SK-N-SH (cell line): ENCODE measurements around the gene NAE1. TPM values are rescaled to one million over a fixed set of nuclear protein-coding genes. Genes with fewer than 3 reads are reported as not detected.

Source experiments
- CTCF ChIA-PET: fragments of 300-600, 350-600 bp; formaldehyde crosslinking; extraction: SDS; loops from one replicate; lab custom pipeline; 2021; lab: Yijun Ruan, JAX
- POLR2A ChIA-PET: fragments of 350-600 bp; sonication (Branson Sonifier 250); formaldehyde crosslinking; extraction: SDS; loops from one replicate; lab custom pipeline; 2020; ENCODE audit warnings: antibody characterized with exemption, inconsistent platforms; lab: Yijun Ruan, JAX
- DNase-seq: peaks from one replicate; pipeline ENCODE4 v3.0.0; 2012
- H2AFZ ChIP-seq: fragments of 200-600 bp; sonication (generic); 2 replicates; pipeline ENCODE4 v1.8.1; 2016; ENCODE audit warnings: antibody characterized with exemption, mild to moderate bottlenecking, low read depth
- H3F3A ChIP-seq: fragments of 200-600 bp; sonication (generic); replicated peaks from 2 replicates; pipeline ENCODE3; 2016; ENCODE audit warnings: antibody characterized with exemption, mild to moderate bottlenecking; ENCODE audit not compliant: insufficient read depth
- H3K27ac ChIP-seq, 2 experiments: fragments of 200-500 bp in 1 of 2; fragments of 200-600 bp in 1 of 2; sonication (Bioruptor generic) in 1 of 2; sonication (generic), shearing (Covaris generic) in 1 of 2; 2 replicates each; pipeline versions ENCODE4 v1.5.1 to v1.6.1; 2014 to 2016; ENCODE audit warnings: low read depth in 2 of 2, inconsistent platforms in 1 of 2, low read length in 1 of 2, mild to moderate bottlenecking in 1 of 2, mixed read lengths in 1 of 2
- H3K27me3 ChIP-seq: fragments of 200-600 bp; sonication (generic), shearing (Covaris generic); 2 replicates; pipeline ENCODE4 v1.6.1; 2016; ENCODE audit warnings: mixed run types; ENCODE audit not compliant: insufficient read depth
- H3K36me3 ChIP-seq, 2 experiments: fragments of 200-500 bp in 1 of 2; fragments of 200-600 bp in 1 of 2; sonication (Bioruptor generic) in 1 of 2; sonication (generic) in 1 of 2; replicated peaks in 1 of 2; 2 replicates each; pipeline versions ENCODE3 to v1.5.1; 2014 to 2016; ENCODE audit warnings: low read length in 1 of 2, mild to moderate bottlenecking in 1 of 2; ENCODE audit not compliant: insufficient read depth in 2 of 2, control insufficient read depth in 1 of 2
- H3K4me1 ChIP-seq, 2 experiments: fragments of 200-500 bp in 1 of 2; fragments of 200-600 bp in 1 of 2; sonication (Bioruptor generic) in 1 of 2; sonication (generic), shearing (Covaris generic) in 1 of 2; 2 replicates each; pipeline versions ENCODE4 v1.5.1 to v1.6.1; 2014 to 2016; ENCODE audit warnings: low read depth in 1 of 2, low read length in 1 of 2, mixed run types in 1 of 2; ENCODE audit not compliant: insufficient read depth in 2 of 2, control insufficient read depth in 1 of 2
- H3K4me2 ChIP-seq: fragments of 200-600 bp; sonication (generic), shearing (Covaris generic); 2 replicates; pipeline ENCODE4 v1.6.1; 2017; ENCODE audit warnings: mixed run types
- H3K4me3 ChIP-seq, 2 experiments: fragments of 200-500 bp in 1 of 2; fragments of 200-600 bp in 1 of 2; sonication (Bioruptor generic) in 1 of 2; sonication (generic), shearing (Covaris generic) in 1 of 2; 2 replicates each; pipeline versions ENCODE4 v1.5.1 to v1.8.1; 2014 to 2016; ENCODE audit warnings: low read depth in 2 of 2, inconsistent platforms in 1 of 2, low read length in 1 of 2, mild to moderate bottlenecking in 1 of 2, mixed read lengths in 1 of 2, moderate library complexity in 1 of 2
- H3K79me2 ChIP-seq: fragments of 200-600 bp; sonication (generic); 2 replicates; pipeline ENCODE4 v1.8.1; 2017; ENCODE audit warnings: mild to moderate bottlenecking; ENCODE audit not compliant: insufficient read depth
- H3K9ac ChIP-seq: fragments of 200-600 bp; sonication (generic); 2 replicates; pipeline ENCODE4 v1.6.1; 2017; ENCODE audit warnings: mixed run types
- H3K9me2 ChIP-seq: fragments of 200-600 bp; sonication (generic); 2 replicates; pipeline ENCODE4 v1.6.1; 2017; ENCODE audit warnings: mixed run types
- H3K9me3 ChIP-seq: fragments of 200-600 bp; sonication (generic); 2 replicates; pipeline ENCODE4 v1.6.1; 2017; ENCODE audit warnings: mixed run types, mild to moderate bottlenecking, moderate library complexity
- H4K20me1 ChIP-seq: fragments of 200-600 bp; sonication (generic); 2 replicates; pipeline ENCODE4 v1.6.1; 2017; ENCODE audit warnings: mild to moderate bottlenecking, mixed run types; ENCODE audit not compliant: insufficient read depth
- CTCF ChIP-seq: fragments of 200-600 bp; sonication (generic); IDR thresholded peaks from 2 replicates; pipeline ENCODE4 v1.6.1; 2017; ENCODE audit warnings: antibody characterized with exemption, mild to moderate bottlenecking, moderate library complexity
- ELF1 ChIP-seq: IDR thresholded peaks from 2 replicates; pipeline ENCODE4 v1.4.0; 2012
- FOSL2 ChIP-seq: IDR thresholded peaks from 2 replicates; pipeline ENCODE4 v1.4.0; 2012; ENCODE audit warnings: low read depth, mild to moderate bottlenecking, moderate library complexity, borderline replicate concordance
- FOXJ3 ChIP-seq: sonication (generic); formaldehyde crosslinking; IDR thresholded peaks from 2 replicates; pipeline ENCODE4 v1.5.1; 2020; ENCODE audit warnings: mild to moderate bottlenecking, missing genetic modification reagents
- GATA2 ChIP-seq: sonication (generic); formaldehyde crosslinking; IDR thresholded peaks from 2 replicates; pipeline ENCODE4 v1.5.0; 2020; ENCODE audit warnings: mild to moderate bottlenecking, missing genetic modification reagents
- MXI1 ChIP-seq: IDR thresholded peaks from 2 replicates; pipeline ENCODE4 v1.6.1; 2012; ENCODE audit warnings: mild to moderate bottlenecking, low read depth, low read length, improper control_type of control experiment
- RFX5 ChIP-seq: IDR thresholded peaks from 2 replicates; pipeline ENCODE4 v1.6.1; 2012; ENCODE audit warnings: mild to moderate bottlenecking, improper control_type of control experiment, low read length
- RXRA ChIP-seq: IDR thresholded peaks from 2 replicates; pipeline ENCODE4 v1.4.0; 2012; ENCODE audit warnings: low read depth, mild to moderate bottlenecking, borderline replicate concordance
- TEAD4 ChIP-seq: IDR thresholded peaks from 2 replicates; pipeline ENCODE4 v1.4.0; 2012; ENCODE audit warnings: mild to moderate bottlenecking, borderline replicate concordance; ENCODE audit not compliant: insufficient read depth
- YY1 ChIP-seq: IDR thresholded peaks from 2 replicates; pipeline ENCODE4 v1.4.0; 2012; ENCODE audit warnings: low read depth, mild to moderate bottlenecking
- WGBS: methylation state at CpG from one replicate; pipeline ENCODE4 v1.1.6; 2017; ENCODE audit warnings: low lambda C conversion rate; 5-methylcytosine and 5-hydroxymethylcytosine counted together
- polyA plus RNA-seq, 3 experiments: library from polyadenylated mRNA; depleted of rRNA; stranded (reverse); fragments of >200 nt; gene quantifications; 2 replicates each; pipeline ENCODE4 v1.2.3, GENCODE V29; 2012
- TF ChIP-seq, protein P1 (sequence below): IDR thresholded peaks from 2 replicates; pipeline ENCODE4; 2012
- TF ChIP-seq, protein P2 (sequence below): IDR thresholded peaks from 2 replicates; pipeline ENCODE4 v1.6.1; 2012; ENCODE audit warnings: mild to moderate bottlenecking, low read depth, low read length, moderate library complexity

The NAE1 gene
- polyA plus RNA-seq, 1 of the 3 experiments (the other 2 are of a cell fraction), result 33.8 TPM

- Histone ChIP-seq H2AFZ (no peak overlapping the region), H3K9me3 (no peaks in the 10 kb centered on the region), H4K20me1 (no peaks in the 10 kb centered on the region), H3K27ac (no peak overlapping the region), H3K79me2 (no peaks in the 10 kb centered on the region), H3K4me1 (peaks cover 0 to 8% of the 10 kb centered on the region in 2 experiments; a peak in 1 of 4 replicates), H3K4me2 (no peak overlapping the region), H3F3A (no peaks in the 10 kb centered on the region), H3K9me2 (no peaks in the 10 kb centered on the region), H3K27me3 (peaks cover 15% of the 10 kb centered on the region; the same call in 1 of the 2 replicates), H3K36me3 (no peaks in the 10 kb centered on the region), H3K4me3 (no peak overlapping the region), H3K9ac (no peak overlapping the region)
- ChIA-PET CTCF (interaction anchor here (1.0 to 10.1 kb wide), 5 partner anchors 12 to 197 kb away, joined by 3 to 82 read pairs (median 5); partner anchors contain the start of gene NAE1), POLR2A (no interaction called here)
- TF ChIP-seq TEAD4 (no peak), FOSL2 (no peak), CTCF (no peak), ELF1 (no peak), FOXJ3 (CRISPR knock-in tag) (no peak), GATA2 (no peak), YY1 (no peak), MXI1 (no peak), RXRA (no peak), RFX5 (no peak)
- TF ChIP-seq, protein P1, sequence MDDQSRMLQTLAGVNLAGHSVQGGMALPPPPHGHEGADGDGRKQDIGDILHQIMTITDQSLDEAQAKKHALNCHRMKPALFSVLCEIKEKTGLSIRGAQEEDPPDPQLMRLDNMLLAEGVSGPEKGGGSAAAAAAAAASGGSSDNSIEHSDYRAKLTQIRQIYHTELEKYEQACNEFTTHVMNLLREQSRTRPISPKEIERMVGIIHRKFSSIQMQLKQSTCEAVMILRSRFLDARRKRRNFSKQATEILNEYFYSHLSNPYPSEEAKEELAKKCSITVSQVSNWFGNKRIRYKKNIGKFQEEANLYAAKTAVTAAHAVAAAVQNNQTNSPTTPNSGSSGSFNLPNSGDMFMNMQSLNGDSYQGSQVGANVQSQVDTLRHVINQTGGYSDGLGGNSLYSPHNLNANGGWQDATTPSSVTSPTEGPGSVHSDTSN, result no peak
- TF ChIP-seq, protein P2, sequence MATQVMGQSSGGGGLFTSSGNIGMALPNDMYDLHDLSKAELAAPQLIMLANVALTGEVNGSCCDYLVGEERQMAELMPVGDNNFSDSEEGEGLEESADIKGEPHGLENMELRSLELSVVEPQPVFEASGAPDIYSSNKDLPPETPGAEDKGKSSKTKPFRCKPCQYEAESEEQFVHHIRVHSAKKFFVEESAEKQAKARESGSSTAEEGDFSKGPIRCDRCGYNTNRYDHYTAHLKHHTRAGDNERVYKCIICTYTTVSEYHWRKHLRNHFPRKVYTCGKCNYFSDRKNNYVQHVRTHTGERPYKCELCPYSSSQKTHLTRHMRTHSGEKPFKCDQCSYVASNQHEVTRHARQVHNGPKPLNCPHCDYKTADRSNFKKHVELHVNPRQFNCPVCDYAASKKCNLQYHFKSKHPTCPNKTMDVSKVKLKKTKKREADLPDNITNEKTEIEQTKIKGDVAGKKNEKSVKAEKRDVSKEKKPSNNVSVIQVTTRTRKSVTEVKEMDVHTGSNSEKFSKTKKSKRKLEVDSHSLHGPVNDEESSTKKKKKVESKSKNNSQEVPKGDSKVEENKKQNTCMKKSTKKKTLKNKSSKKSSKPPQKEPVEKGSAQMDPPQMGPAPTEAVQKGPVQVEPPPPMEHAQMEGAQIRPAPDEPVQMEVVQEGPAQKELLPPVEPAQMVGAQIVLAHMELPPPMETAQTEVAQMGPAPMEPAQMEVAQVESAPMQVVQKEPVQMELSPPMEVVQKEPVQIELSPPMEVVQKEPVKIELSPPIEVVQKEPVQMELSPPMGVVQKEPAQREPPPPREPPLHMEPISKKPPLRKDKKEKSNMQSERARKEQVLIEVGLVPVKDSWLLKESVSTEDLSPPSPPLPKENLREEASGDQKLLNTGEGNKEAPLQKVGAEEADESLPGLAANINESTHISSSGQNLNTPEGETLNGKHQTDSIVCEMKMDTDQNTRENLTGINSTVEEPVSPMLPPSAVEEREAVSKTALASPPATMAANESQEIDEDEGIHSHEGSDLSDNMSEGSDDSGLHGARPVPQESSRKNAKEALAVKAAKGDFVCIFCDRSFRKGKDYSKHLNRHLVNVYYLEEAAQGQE, result no peak
- WGBS, result 62% methylated on average over 6 of the region's 6 CpGs
- no peak for DNase-seq
Measured at GRCh38 chr16:66847533-66848067, 16.8 kb upstream of the NAE1 start.
